Ishikawa (cell line): ENCODE results near the gene NEDD4L.

Experiments
- CEBPB ChIP-seq: IDR thresholded peaks from 2 replicates; pipeline ENCODE4 v1.6.1; 2012
- CREB1 ChIP-seq: IDR thresholded peaks from 2 replicates; pipeline ENCODE4 v1.6.1; 2012; ENCODE audit warnings: low read depth
- NFIC ChIP-seq: IDR thresholded peaks from 2 replicates; pipeline ENCODE4 v1.6.1; 2012
- RAD21 ChIP-seq: IDR thresholded peaks from 2 replicates; pipeline ENCODE4 v1.6.1; 2012; ENCODE audit warnings: low read depth
- REST ChIP-seq: IDR thresholded peaks from 2 replicates; pipeline ENCODE4 v1.6.1; 2012; ENCODE audit warnings: low read depth, mild to moderate bottlenecking
- USF1 ChIP-seq: IDR thresholded peaks from 2 replicates; pipeline ENCODE4 v1.6.1; 2012
- YY1 ChIP-seq: IDR thresholded peaks from 2 replicates; pipeline ENCODE4 v1.6.1; 2012; ENCODE audit warnings: low read depth

GRCh38 chr18:58313491-58314032, 269.5 kb downstream of the NEDD4L start:
- no peak for TF ChIP-seq CEBPB
- no peak for TF ChIP-seq RAD21
- TF ChIP-seq CREB1 = no peak
- TF ChIP-seq YY1 = no peak
- no peak for TF ChIP-seq USF1
- peak; percentile 53; the same call in 1 of the 2 replicates for TF ChIP-seq NFIC
- TF ChIP-seq REST = no peak
